Measurements from ENCODE around the gene PRAMEF13.
"Not testable (repeated sequence)": the region's sequence is repeated elsewhere in the genome, so short reads cannot be mapped to it uniquely, and the experiment has no call there.

Gene PRAMEF13

DNA sequence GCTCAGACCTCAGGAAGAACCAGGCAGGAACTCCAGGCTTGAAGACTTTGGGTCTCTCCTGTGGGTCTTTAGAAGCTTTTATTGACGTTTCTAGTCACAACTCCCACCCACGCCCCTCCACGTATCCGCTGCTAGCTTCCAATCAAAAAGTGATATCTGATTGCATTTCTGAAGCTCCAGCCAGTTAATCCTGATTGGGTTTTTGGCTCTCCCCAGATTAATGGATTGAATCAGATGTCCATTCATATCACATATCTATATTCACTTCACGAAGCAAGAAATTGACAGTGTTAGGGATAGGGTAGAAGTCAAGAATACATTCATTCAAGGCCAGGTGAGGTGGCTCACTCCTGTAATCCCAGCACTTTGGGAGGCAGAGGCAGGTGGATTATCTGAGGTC is 45.3 kb downstream of the PRAMEF13 start, which contains the start of gene PRAMEF26:
TSS of gene PRAMEF26 (minus strand) at position 101 of the 400 bp plus-strand sequence. CDS start 2,914 bp downstream, outside the sequence.
- DNase-seq = not testable (repeated sequence)

Measured in activated CD4-positive, alpha-beta T cell treated with anti-CD3 and anti-CD28 coated beads, Interleukin-2, amount 50 U/mL, for 48 hours (primary cell).